Measurements from ENCODE around the gene CELSR1. TPM values are rescaled to one million over a fixed set of nuclear protein-coding genes. Genes with fewer than 3 reads are reported as not detected.

Gene CELSR1
- total RNA-seq, 2 donors from 2014 or later = 0.54 to 1.1 TPM

- no peak for ATAC-seq
- Mint-ChIP-seq H3K9me3 (no peaks in the 10 kb centered on the region), H3K27ac (no peak overlapping the region), H3K36me3 (no peaks in the 10 kb centered on the region)
- DNase-seq (ENCODE audit: low spot score in 2 of 2) = no peak
Measured at GRCh38 chr22:46455446-46455845, 82.0 kb downstream of the CELSR1 start.

GRCh38 chr22:46454504-46455269, 82.7 kb downstream of the CELSR1 start:
- ATAC-seq = no peak
- DNase-seq (ENCODE audit: low spot score in 2 of 2) = no peak
- H3K9me3 Mint-ChIP-seq = no peaks in the 10 kb centered on the region
- H3K27ac Mint-ChIP-seq = no peak overlapping the region
- H3K36me3 Mint-ChIP-seq = no peaks in the 10 kb centered on the region

GRCh38 chr22:46453829-46454503, 83.5 kb downstream of the CELSR1 start:
- H3K36me3 Mint-ChIP-seq = no peaks in the 10 kb centered on the region
- ATAC-seq = no peak
- no peaks in the 10 kb centered on the region for H3K9me3 Mint-ChIP-seq
- no peak overlapping the region for H3K27ac Mint-ChIP-seq
- DNase-seq (ENCODE audit: low spot score in 2 of 2) = no peak

- DNase-seq (ENCODE audit: low spot score in 2 of 2) (no peak), ATAC-seq (no peak)
- Mint-ChIP-seq H3K27ac (no peak overlapping the region), H3K9me3 (no peaks in the 10 kb centered on the region), H3K36me3 (no peaks in the 10 kb centered on the region)
Measured at GRCh38 chr22:46453006-46453828, 84.2 kb downstream of the CELSR1 start.

GRCh38 chr22:46452195-46453005, 85.0 kb downstream of the CELSR1 start:
- H3K27ac Mint-ChIP-seq = no peak overlapping the region
- ATAC-seq = no peak
- H3K36me3 Mint-ChIP-seq = no peaks in the 10 kb centered on the region
- H3K9me3 Mint-ChIP-seq = no peaks in the 10 kb centered on the region
- no peak for DNase-seq (ENCODE audit: low spot score in 2 of 2)

- ATAC-seq = no peak
- DNase-seq (ENCODE audit: low spot score in 2 of 2) = no peak
- Mint-ChIP-seq H3K36me3 (no peaks in the 10 kb centered on the region), H3K27ac (no peak overlapping the region), H3K9me3 (no peaks in the 10 kb centered on the region)
Measured at GRCh38 chr22:46451741-46452140, 85.7 kb downstream of the CELSR1 start.

GRCh38 chr22:46450931-46451561, 86.4 kb downstream of the CELSR1 start:
- ATAC-seq (no peak), DNase-seq (ENCODE audit: low spot score in 2 of 2) (no peak)
- Mint-ChIP-seq H3K9me3 (no peaks in the 10 kb centered on the region), H3K36me3 (no peaks in the 10 kb centered on the region), H3K27ac (no peak overlapping the region)

- H3K9me3 Mint-ChIP-seq = no peaks in the 10 kb centered on the region
Measured at GRCh38 chr22:46449974-46450745, 87.3 kb downstream of the CELSR1 start.

GRCh38 chr22:46449116-46449691, 88.2 kb downstream of the CELSR1 start:
- no peak for DNase-seq (ENCODE audit: low spot score in 2 of 2)
- Mint-ChIP-seq H3K36me3 (no peaks in the 10 kb centered on the region), H3K9me3 (no peaks in the 10 kb centered on the region), H3K27ac (no peak overlapping the region)
- no peak for ATAC-seq

More at GRCh38 chr22:46449974-46450745, 87.3 kb downstream of the CELSR1 start:
- no peak for DNase-seq (ENCODE audit: low spot score in 2 of 2)
- no peak for ATAC-seq
- H3K27ac Mint-ChIP-seq = no peak overlapping the region
- H3K36me3 Mint-ChIP-seq = no peaks in the 10 kb centered on the region

- H3K27ac Mint-ChIP-seq = no peak overlapping the region
- no peaks in the 10 kb centered on the region for H3K36me3 Mint-ChIP-seq
- no peak for DNase-seq (ENCODE audit: low spot score in 2 of 2)
- no peak for ATAC-seq
- no peaks in the 10 kb centered on the region for H3K9me3 Mint-ChIP-seq
Measured at GRCh38 chr22:46448333-46448732, 89.1 kb downstream of the CELSR1 start.

- Mint-ChIP-seq H3K27ac (no peak overlapping the region), H3K36me3 (no peaks in the 10 kb centered on the region), H3K9me3 (no peaks in the 10 kb centered on the region)
- DNase-seq (ENCODE audit: low spot score in 2 of 2) (no peak), ATAC-seq (no peak)
Measured at GRCh38 chr22:46447906-46448305, 89.5 kb downstream of the CELSR1 start.

- no peak overlapping the region for H3K27ac Mint-ChIP-seq
- no peaks in the 10 kb centered on the region for H3K9me3 Mint-ChIP-seq
- ATAC-seq (no peak), DNase-seq (ENCODE audit: low spot score in 2 of 2) (no peak)
- H3K36me3 Mint-ChIP-seq = no peaks in the 10 kb centered on the region
Measured at GRCh38 chr22:46446799-46447198, 90.6 kb downstream of the CELSR1 start.

GRCh38 chr22:46445771-46446420, 91.5 kb downstream of the CELSR1 start:
- H3K9me3 Mint-ChIP-seq = no peaks in the 10 kb centered on the region
- peak overlapping the region in 1 of 2 donors; percentile 28 for H3K27ac Mint-ChIP-seq
- ATAC-seq (no peak), DNase-seq (ENCODE audit: low spot score in 2 of 2) (no peak)
- no peaks in the 10 kb centered on the region for H3K36me3 Mint-ChIP-seq

GRCh38 chr22:46444390-46444854, 93.0 kb downstream of the CELSR1 start:
- ATAC-seq = no peak
- Mint-ChIP-seq H3K27ac (no peak overlapping the region), H3K9me3 (no peaks in the 10 kb centered on the region), H3K36me3 (no peaks in the 10 kb centered on the region)
- DNase-seq (ENCODE audit: low spot score in 2 of 2) = no peak

Measured in activated naive CD4-positive, alpha-beta T cell treated with anti-CD3 and anti-CD28 coated beads, Interleukin-2, amount 50 U/mL, for 72 hours (primary cell).